ENCODE results near the gene SERPINA6.
A peak's percentile ranks its signal among the peaks of the same experiment; 100 is the strongest.
"Not testable (repeated sequence)": the region's sequence is repeated elsewhere in the genome, so short reads cannot be mapped to it uniquely, and the experiment has no call there.

SERPINA6 gene

GRCh38 chr14:94354190-94354589, 31.1 kb upstream of the SERPINA6 start:
- not testable (repeated sequence) for DNase-seq

GRCh38 chr14:94349276-94349675, 26.1 kb upstream of the SERPINA6 start:
- DNase-seq, result no peak

GRCh38 chr14:94348836-94349235, 25.7 kb upstream of the SERPINA6 start:
- no peak for DNase-seq

- no peak for DNase-seq
These were observed 23.7 kb upstream of the SERPINA6 start for GRCh38 chr14:94346841-94347240.

- DNase-seq, result peak in 1 of 3 experiments; percentile 9
These were observed 23.1 kb upstream of the SERPINA6 start for GRCh38 chr14:94346065-94346786.

GRCh38 chr14:94345344-94346064, 22.4 kb upstream of the SERPINA6 start:
- DNase-seq, result no peak

- DNase-seq, result no peak
These were observed 21.3 kb upstream of the SERPINA6 start for GRCh38 chr14:94344389-94344788.

- no peak for DNase-seq
These were observed 20.3 kb upstream of the SERPINA6 start for GRCh38 chr14:94343238-94344005.

GRCh38 chr14:94342334-94342934, 19.3 kb upstream of the SERPINA6 start:
- DNase-seq, result no peak

- DNase-seq, result no peak
These were observed 18.7 kb upstream of the SERPINA6 start for GRCh38 chr14:94341656-94342333.

GRCh38 chr14:94340533-94340932, 17.4 kb upstream of the SERPINA6 start:
- no peak for DNase-seq

GRCh38 chr14:94338023-94338422, 14.9 kb upstream of the SERPINA6 start:
- no peak for DNase-seq

- DNase-seq, result no peak
These were observed 14.1 kb upstream of the SERPINA6 start for GRCh38 chr14:94337274-94337673.

- DNase-seq, result peak in 1 of 3 experiments; percentile 45
These were observed 11.7 kb upstream of the SERPINA6 start for GRCh38 chr14:94334872-94335271.

GRCh38 chr14:94332587-94332986, 9.5 kb upstream of the SERPINA6 start:
- no peak for DNase-seq

GRCh38 chr14:94332063-94332583, 9.0 kb upstream of the SERPINA6 start:
- DNase-seq, result no peak

GRCh38 chr14:94331462-94331861, 8.3 kb upstream of the SERPINA6 start:
- DNase-seq, result no peak

- no peak for DNase-seq
These were observed 7.7 kb upstream of the SERPINA6 start for GRCh38 chr14:94330857-94331256.

- no peak for DNase-seq
These were observed 7.3 kb upstream of the SERPINA6 start for GRCh38 chr14:94330432-94330831.

- DNase-seq, result no peak
These were observed 6.7 kb upstream of the SERPINA6 start for GRCh38 chr14:94329857-94330256.

GRCh38 chr14:94328196-94328595, 5.1 kb upstream of the SERPINA6 start:
- no peak for DNase-seq
